Skin epidermis (tissue), 12 donors: ENCODE data around the gene USP7.
A peak's percentile ranks its signal among the peaks of the same experiment; 100 is the strongest.
"Not testable (repeated sequence)": the region's sequence is repeated elsewhere in the genome, so short reads cannot be mapped to it uniquely, and the experiment has no call there.

Experiments
- H3K27ac ChIP-seq, 21 experiments: fragments of 200-600 bp; sonication (generic) in 11 of 21; one replicate each; pipeline ENCODE4 v1.5.0; 2020; ENCODE audit warnings: mild to moderate bottlenecking in 3 of 21, inconsistent platforms in 2 of 21, moderate library complexity in 2 of 21
- H3K4me3 ChIP-seq, 7 experiments: fragments of 200-600 bp; sonication (generic) in 2 of 7; one replicate each; pipeline ENCODE4 v1.5.0; 2020; ENCODE audit warnings: inconsistent platforms in 2 of 7, mild to moderate bottlenecking in 2 of 7, moderate library complexity in 1 of 7

USP7 gene

DNA sequence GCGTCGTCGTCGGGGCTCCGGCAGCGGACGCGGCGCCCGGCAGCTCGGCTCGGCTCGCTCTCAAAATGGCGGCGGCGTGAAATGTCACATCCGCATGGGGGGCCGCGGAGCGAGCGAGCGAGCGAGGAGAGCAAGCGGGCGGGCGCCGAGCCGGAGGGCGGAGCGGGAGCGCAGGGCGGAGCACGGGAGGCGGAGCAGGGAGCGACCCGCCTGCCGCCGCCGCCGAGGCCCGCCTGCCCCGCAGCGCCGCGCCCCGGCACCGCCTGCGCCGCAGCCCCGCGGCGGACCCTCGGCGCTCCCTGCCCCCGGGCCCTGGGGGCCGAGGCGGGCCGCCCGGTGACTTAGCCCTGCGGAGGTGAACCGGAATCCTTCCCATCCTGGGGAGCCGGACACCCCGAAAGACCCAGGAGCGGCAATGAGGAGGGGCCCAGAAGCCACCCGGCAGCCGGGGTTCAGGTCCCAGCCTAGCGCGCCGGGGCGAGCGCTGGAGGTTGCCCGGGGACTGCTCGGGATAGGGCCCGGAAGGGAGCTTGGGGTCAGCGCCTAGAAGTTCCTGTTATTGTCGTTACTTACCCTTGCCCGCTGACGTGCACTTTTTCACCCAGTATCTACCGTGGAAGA, at the start of gene USP7:
USP7 (minus strand) TSS at position 86 of the 621 bp plus-strand sequence. CDS start 621 bp downstream, outside the sequence.
- peak within 1 kb of the TSS; percentile 19 to 93 (median 87) for H3K27ac ChIP-seq
- H3K4me3 ChIP-seq, result peak within 1 kb of the TSS; percentile 57 to 92 (median 83)

DNA sequence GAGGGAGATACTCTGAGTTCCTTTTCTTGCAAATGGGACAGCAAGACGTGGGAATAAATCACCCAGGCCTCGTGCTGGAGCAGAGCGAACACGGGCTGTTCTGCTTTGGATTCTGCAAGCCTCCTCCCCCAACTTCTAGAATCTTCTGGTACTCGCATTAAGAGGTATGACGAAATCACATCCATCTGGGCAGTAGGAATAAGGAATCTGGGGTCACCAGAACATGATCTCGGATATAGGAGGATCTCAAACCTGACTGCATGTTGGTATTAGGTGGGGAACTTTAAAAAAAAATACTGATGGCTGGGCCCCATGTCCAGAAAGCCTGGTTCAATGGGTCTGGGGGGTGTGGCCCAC, 49.8 kb upstream of the USP7 start:
- no peak overlapping the region for H3K4me3 ChIP-seq
- no peak overlapping the region for H3K27ac ChIP-seq

DNA sequence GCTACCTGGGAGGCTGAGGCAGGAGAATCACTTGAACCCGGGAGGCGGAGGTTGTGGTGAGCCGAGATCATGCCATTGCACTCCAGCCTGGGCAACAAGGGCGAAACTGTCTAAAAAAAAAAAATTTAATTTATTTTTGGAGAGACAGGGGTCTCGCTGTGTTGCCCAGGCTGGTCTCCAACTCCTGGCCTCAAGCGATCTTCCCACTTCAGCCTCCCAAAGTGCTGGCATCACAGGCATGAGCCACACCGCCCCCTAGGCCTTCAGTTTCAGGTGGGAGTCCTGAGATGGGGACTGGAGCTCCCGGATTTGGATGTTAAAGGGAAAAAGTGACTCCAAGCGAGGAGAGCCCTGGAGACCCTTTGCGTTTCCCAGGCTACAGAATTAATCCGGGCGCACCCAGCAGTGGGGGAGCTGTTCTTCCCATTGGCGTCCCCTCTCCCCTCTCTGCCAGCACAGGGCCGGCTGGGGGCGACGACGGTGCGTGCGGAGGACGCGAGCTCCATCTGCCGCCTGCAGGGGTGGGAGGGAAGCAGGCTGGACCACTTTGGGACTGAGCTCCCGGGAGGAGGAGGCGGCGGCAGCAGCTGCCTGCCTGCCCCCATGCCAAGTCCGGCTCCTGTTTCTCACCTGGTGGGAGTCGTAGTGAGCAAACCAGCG, 49.3 kb upstream of the USP7 start:
- H3K4me3 ChIP-seq, result no peak overlapping the region
- no peak overlapping the region for H3K27ac ChIP-seq

DNA sequence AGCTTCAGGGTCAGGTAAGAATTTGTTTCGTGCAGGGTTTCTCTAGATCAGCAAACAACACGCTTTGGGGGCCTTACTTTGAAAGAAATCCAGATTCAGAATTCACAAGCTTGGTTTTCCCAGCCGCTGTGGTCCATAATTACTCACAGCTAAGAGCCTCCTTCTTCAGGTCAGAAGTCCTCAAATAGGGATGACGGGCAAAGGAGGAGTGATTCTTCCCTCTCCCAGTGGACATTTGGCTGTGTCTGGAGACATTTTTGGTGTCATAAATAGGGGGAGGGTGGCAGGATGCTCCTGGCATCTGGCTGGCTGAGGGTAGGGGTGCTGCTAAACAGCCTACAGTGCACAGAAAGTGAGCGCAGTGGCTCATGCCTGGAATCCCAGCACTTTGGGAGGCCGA, 48.6 kb upstream of the USP7 start:
- Histone ChIP-seq H3K4me3 (no peak overlapping the region), H3K27ac (no peak overlapping the region)

DNA sequence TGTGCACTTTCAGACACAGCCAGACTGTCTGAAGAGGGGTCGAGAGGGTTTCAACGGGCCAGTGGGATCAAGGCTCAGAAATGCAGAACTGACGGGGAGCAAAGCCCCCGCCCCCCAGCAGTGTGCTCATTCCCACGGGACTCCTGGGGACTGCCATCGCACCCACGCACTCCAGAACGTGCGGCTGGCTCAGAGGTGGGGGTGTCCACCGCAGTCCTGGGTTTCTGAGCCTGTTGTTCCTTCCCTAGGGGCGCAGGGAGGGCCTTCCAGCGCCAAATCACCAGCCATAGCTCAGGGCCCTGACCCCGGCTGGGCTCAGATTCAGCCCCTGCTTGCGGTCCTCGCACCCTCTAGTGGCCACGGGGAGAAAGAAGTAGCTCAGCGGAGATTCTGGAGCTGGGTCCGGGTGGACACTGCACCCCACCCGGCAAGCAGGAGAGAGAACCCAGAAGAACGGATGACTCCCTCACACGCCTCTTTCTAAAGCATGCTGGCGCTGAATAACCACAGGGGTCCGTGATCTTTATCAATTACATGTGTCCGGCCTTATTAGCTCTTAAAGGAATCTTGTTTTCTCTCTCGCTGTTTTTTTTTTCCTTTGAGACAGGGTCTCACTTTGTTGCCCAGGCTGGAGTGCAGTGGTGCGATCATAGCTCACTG, 45.0 kb upstream of the USP7 start:
- Histone ChIP-seq H3K4me3 (peak overlapping the region in 4 of 7 experiments; percentile 0 to 25 (median 18)), H3K27ac (peak overlapping the region in 2 of 21 experiments; percentile 5 to 42)

DNA sequence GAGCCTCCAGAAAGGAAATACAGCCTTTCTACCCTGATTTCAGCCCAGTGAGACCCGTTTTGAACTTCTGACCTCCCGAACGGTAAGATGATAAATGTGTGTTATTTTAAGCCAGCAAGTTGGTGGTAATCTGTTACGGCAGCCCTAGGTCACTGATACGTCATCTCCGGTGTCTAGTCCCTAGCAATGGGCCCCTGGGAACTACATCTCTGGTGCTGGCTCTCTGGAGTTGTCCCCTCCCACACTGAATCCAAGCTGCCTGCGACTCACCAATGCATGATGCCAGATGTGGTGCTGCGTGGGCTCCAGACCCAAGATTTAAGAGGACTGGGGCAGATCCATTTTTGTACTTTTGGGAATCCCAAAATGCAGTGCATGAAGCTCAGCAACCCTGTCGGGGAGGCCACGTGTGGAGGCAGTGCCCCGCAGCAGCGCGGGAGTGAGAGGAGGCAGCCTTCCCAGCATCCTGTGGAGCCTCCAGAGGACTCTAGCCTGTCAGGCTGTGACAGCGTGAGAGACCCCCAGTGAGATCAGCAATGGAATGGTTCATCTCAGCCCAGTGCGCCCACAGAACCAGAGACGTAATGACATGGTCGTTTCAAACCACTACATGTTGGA, 43.6 kb upstream of the USP7 start:
- H3K4me3 ChIP-seq, result no peak overlapping the region
- H3K27ac ChIP-seq, result no peak overlapping the region

DNA sequence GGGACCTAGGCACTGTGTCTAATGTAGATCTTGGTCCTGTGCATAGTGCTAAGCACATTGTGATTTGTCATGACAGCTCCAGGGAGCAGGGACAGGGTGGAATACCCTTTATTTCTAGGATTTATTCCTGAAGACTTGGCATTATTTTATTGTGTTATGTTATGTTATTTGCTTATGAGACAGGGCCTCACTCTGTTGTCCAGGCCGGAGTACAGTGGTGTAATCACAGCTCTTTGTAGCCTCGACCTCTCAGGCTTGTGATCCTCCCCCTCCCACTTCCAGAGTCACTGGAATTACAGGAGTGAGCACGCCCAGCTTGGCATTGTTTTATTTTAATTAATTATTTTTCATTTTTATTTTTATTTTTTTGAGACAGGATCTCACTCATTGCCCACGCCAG, 40.5 kb upstream of the USP7 start:
- Histone ChIP-seq H3K27ac (peak overlapping the region in 6 of 21 experiments; percentile 7 to 62 (median 28)), H3K4me3 (no peak overlapping the region)

DNA sequence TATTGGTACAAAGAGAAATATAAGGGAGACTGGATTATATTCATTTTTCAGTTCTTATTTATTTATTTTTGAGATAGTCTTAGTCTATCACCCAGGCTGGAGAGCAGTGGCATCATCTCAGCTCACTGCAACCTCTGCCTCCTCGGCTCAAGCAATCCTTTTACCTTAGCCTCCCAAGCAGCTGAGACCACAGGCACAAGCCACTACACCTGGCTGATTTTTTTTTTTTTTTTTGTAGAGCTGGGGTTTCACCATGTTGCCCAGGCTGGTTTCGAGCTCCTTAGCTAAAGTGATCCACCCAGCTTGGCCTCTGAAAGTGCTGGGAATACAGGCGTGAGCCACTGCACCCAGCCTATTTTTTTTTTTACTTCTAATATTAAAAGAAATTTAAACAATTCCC, 40.1 kb upstream of the USP7 start:
- peak overlapping the region in 7 of 21 experiments; percentile 7 to 62 (median 27) for H3K27ac ChIP-seq
- H3K4me3 ChIP-seq, result no peak overlapping the region

DNA sequence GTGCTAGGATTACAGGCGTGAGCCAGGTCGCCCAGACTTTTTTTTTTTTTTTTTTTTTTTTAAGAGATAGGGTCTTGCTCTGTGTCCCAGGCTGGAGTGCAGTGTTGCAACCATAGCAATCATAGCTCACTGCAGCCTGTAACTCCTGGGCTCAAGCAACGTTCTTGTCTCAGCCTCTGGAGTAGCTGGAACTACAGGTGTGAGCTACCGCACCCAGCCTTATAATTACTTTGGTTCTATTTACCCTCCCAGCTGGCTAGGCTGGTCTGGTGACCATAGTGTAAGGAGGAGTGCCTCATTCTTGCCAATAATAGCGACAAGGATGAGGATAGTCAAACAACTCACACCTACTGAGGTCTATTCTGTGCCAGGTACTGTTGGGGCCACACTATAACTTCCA, 39.6 kb upstream of the USP7 start:
- H3K27ac ChIP-seq, result peak overlapping the region in 2 of 21 experiments; percentile 18 to 29
- no peak overlapping the region for H3K4me3 ChIP-seq

DNA sequence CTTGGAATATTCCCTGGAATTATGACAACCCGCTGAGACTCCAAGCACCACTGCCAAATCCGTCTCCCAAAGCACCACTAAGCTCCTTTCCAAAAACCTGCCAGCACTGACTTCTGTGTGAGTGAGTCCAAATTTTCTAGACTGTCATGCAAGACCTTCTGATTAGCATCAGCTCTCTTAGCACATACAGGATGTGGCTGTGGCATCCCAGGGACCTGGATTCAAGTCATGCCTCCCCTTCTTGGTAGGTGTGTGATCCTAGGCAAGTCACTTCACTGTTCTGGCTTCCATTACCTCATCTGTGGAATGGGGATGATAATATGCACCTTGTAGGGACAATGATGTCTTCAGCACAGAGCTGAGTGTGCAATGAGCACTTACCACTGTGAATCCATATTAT, 38.3 kb upstream of the USP7 start:
- no peak overlapping the region for H3K4me3 ChIP-seq
- no peak overlapping the region for H3K27ac ChIP-seq

DNA sequence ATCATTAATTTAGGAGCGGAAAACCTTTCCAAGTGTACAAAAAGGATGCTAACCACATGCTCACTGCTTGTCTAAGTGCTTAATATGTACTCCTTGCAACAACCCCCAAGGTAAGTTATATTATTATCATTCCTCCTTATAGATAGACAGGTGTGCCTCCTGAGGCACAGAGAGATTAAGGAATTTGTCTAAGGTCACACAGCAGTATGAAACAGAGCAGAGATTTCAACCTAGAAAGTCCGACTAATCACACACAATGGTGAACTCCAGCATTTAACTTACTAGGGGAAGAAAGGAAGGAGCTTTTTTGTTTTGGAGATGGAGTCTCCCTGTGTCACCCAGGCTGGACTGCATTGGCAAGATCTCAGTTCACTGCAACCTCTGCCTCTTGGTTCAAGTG, 37.0 kb upstream of the USP7 start:
- no peak overlapping the region for H3K27ac ChIP-seq
- H3K4me3 ChIP-seq, result no peak overlapping the region

DNA sequence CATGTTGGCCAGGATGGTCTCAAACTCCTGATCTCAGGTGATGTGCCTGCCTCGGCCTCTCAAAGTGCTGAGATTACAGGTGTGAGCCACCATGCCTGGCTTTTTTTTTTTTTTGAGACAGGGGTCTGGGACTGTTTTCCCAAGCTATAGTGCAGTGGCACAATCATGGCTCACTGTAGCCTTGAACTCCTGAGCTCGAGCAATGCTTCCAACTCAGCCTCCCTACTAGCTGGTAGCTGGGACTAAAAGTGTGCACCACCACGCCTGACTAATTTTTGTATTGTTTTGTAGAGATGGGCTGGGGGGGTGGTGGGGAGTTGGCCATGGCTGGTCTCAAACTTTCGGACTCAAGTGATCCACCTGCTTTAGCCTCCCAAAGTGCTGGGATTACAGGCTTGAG, 36.1 kb upstream of the USP7 start:
- Histone ChIP-seq H3K27ac (no peak overlapping the region), H3K4me3 (no peak overlapping the region)

DNA sequence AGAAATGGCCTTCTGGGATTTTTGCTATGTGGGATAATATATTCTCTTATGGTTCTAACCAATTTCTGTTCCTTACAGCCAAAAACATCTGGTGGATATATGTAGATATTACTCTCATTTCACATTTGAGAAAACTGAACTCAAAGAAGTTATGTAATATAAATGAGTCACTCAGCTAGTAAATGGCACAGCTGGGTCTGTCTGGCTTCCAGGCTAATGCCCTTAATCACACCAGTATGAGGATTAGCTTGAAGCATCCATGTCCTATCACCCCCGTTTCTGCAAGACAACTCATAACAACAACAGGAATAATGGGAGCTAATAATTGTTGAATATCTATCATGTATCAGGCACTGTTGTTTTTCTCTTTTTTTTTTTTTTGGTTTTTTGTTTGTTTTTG, 34.4 kb upstream of the USP7 start:
- no peak overlapping the region for H3K27ac ChIP-seq
- H3K4me3 ChIP-seq, result no peak overlapping the region

DNA sequence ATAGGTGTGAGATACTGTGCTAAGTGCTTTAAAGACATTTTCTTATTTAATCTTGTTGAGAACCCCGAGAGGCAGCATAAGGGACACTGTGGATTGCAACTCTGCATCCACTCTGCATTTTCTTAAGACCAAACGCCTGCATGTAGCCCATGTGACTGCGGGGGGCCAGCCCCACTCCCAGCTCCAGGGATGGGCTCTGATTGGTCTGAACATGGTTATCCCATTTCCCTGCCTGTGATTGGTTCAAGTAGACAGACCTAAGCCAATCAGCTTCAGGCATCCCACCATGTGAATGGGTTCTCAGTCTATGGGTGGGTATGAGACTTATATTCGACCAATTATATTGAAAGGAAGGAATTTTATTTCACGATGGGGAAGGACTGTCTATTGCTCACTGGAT, 33.2 kb upstream of the USP7 start:
- H3K27ac ChIP-seq, result no peak overlapping the region

DNA sequence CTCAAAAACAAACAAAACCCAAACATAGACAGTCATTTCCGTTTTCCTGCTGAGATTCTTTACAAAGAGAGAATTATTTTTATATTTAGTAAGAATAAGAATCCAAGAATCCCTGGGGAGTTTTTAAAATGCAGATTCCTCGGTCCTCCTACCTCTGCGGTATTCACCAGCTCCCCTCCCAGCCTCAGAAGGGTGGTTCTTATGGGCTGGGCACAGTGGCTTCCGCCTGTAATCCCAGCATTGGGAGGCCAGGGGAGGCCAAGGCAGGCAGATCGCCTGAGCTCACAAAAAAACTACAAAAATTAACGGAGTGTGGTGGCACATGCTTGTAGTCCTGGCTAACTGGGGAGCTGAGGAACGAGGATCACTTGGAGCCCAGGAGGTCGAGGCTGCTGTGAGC, 26.7 kb upstream of the USP7 start:
- no peak overlapping the region for H3K4me3 ChIP-seq
- H3K27ac ChIP-seq, result no peak overlapping the region

More for the DNA sequence above, 33.2 kb upstream of the USP7 start:
- H3K4me3 ChIP-seq, result no peak overlapping the region

DNA sequence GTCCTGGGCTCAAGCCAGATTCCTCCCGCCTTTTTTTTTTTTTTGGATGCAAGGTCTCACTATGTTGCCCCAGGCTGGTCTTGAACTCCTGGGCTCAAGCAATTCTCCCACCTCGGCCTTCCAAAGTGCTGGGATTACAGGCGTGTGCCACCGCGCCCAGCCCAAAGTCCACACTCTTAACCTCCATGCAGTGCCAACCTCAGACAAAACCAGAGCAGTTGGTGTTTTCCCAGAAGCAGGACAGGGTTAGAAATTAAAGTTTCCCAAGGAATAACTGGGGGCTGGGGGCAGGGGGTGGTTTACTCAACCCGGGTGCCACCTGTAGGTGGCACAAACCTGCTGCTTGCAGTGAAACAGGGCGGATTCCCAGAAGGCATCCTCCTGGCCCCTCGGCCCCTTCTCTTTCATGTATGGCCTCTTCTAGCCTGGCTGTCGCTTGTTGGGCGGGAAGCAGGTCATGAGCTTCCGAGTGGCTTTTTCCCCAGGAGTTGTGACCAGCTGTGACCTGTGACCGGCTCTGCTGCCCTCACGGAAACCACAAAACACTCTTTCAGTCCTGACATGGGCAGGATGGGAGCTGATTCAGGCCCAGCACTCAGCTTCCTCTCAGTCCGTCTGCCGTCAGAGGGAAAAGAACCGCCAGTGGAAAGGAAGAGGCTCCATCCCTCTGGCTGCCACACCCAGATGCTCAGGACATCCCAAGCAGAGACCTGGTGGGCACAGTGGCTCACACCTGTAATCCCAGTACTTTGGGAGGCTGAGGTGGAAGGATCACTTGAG, 25.6 kb upstream of the USP7 start:
- no peak overlapping the region for H3K27ac ChIP-seq
- no peak overlapping the region for H3K4me3 ChIP-seq

DNA sequence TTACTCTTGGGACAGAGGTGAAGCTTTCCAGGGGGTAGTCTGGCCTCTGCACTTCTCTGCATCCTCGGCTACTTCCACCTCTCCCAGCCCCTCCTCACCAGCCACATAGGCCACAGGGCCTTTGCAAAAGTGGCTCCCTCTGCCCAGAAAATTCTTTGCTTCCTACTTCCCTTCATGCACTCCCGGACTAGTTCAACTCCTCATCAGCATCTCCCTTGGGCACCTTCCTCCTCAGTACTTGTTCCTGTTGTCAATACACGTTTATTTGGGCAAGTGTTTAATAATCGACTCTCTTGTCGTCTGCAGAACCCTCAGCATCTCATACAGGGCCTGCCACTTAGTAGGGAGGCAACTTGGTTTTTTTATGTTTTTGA, 23.1 kb upstream of the USP7 start:
- H3K4me3 ChIP-seq, result no peak overlapping the region
- no peak overlapping the region for H3K27ac ChIP-seq

DNA sequence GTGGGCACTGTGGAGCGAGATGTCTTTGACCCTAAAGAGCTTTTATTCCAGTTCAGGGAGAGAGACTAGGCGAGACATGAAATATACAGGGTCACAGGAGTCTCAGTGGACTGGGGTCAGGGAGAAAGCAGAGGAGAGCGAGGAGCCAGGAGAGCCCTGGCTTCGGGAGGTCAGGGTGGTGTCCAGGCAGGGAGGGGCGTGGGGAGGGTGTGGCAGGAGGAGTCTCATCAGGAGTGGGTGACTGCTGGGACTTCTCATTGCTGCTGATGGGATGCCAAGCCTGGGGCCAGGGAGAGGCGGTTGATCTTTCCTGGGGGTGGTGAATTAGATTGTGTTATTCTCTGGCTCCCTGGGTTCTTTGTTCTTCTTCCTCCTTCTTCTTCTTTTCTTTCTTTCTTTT, 22.4 kb upstream of the USP7 start:
- Histone ChIP-seq H3K4me3 (no peak overlapping the region), H3K27ac (no peak overlapping the region)

DNA sequence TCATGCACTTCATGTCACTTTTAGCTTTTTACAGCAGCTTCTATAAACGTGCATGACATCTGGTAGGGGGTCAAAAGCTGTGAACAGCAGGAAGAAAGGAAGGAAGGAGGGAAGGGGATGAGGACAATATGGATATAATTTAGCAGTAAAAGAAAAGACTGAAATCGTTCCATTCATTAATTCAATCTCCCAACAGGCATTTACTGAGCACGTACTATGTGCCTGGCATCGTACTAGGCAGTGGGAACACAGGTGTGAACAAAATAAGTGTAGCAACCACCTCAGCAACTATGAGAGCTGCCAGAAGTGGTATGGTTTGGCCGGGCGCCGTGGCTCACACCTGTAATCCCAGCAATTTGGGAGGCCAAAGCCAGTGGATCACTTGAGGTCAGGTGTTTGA, 19.1 kb upstream of the USP7 start:
- Histone ChIP-seq H3K4me3 (no peak overlapping the region), H3K27ac (no peak overlapping the region)

DNA sequence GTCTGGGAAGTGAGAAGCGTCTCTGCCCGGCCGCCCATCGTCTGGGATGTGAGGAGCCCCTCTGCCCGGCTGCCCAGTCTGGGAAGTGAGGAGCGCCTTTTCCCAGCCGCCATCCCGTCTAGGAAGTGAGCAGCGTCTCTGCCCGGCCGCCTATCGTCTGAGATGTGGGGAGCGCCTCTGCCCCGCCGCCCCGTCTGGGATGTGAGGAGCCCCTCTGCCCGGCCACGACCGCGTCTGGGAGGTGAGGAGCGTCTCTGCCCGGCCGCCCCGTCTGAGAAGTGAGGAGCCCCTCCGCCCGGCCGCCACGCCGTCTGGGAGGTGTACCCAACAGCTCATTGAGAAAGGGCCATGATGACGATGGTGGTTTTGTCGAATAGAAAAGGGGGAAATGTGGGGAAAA, 18.2 kb upstream of the USP7 start:
- H3K4me3 ChIP-seq, H3K27ac ChIP-seq: not testable (repeated sequence)
